Epidermal melanocyte (primary cell): ENCODE results near the gene MUC2.

ENCODE experiments used
- DNase-seq: peaks from one replicate; pipeline ENCODE4 v3.0.0; 2011; ENCODE audit warnings: low spot score; ENCODE audit not compliant: insufficient read length

MUC2 gene

DNA sequence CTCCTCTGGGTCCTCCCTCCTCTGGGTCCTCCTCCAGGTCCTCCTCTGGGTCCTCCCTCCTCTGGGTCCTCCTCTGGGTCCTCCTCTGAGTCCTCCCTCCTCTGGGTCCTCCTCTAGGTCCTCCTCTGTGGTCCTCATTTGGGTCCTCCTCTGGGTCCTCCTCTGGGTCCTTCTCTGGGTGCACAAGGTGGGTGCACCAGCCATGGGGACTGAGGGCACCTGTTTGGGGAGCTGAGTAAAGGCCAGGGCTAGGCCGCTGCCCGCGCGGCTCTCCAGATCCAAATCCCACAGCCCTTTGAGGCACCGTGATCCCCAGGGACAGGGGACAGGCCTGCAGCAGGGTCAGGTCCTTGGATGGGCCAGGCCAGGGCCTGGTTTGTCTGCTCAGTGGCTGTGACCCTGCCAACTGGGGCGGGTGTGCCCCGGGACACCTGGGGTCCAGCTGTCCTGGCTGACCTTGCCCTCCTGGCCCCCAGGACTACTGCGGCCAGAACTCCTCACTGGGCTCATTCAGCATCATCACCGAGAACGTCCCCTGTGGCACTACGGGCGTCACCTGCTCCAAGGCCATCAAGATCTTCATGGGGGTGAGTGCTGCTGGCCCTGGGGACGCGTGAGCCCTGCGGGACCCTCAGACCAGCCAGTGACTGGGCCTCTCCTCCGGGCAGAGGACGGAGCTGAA, 12.7 kb downstream of the MUC2 start:
- no peak for DNase-seq

DNA sequence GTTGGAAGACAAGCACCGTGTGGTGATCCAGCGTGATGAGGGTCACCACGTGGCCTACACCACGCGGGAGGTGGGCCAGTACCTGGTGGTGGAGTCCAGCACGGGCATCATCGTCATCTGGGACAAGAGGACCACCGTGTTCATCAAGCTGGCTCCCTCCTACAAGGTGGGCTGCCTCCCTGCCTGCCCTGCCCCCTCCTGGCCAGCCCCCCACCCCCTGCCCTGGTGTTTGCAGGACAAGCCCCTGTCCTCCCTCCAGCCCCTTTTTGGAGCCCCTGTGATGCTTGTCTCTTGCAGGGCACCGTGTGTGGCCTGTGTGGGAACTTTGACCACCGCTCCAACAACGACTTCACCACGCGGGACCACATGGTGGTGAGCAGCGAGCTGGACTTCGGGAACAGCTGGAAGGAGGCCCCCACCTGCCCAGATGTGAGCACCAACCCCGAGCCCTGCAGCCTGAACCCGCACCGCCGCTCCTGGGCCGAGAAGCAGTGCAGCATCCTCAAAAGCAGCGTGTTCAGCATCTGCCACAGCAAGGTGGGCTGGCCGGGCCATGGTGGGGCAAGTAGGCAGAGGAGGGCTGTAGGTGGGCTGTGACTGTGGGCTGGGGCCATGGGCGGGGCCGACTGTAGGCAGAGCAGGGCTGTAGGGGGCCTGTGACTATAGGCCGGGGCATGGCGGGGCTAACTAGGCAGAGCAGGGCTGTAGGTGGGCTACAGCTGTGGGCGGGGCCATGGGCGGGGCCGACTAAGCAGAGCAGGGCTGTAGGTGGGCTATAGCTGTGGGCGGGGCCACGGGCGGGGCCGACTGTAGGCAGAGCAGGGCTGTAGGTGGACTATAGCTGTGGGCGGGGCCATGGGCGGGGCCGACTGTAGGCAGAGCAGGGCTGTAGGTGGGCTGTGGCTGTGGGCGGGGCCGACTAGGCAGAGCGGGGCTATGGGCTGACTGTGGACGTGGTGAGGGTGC, 13.6 kb downstream of the MUC2 start:
- no peak for DNase-seq

DNA sequence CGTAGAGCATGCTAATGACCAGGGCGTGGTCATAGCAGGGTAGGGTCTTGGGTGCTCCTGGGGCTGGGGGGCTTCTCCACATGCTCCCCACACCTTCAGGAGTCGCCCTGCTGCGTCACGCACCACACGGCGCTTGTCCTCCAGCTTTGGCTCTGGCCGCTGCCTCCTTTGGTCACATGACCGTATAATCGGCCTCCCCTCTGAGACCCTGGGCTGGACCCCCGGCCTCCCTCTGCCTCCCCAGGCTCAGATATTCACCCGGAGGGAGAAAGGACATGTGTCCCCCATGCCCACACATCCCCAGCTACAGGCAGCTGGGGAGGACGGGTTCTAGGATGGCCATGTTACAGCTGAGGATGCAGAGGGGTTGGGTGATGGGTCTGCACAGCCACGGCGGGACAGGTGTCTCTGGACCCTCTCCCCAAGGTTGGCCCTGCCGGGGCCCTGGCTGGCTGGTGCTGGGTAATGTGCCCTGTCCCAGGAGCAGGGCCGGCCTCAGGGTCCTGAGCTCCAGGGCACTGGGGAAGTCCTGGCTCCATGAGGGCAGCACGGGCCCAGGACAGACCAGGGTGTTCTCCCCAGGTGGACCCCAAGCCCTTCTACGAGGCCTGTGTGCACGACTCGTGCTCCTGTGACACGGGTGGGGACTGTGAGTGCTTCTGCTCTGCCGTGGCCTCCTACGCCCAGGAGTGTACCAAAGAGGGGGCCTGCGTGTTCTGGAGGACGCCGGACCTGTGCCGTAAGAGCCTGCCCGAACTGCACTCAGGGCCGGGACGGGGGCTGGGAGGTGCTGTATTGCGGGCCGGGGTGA, 14.5 kb downstream of the MUC2 start:
- DNase-seq: no peak

DNA sequence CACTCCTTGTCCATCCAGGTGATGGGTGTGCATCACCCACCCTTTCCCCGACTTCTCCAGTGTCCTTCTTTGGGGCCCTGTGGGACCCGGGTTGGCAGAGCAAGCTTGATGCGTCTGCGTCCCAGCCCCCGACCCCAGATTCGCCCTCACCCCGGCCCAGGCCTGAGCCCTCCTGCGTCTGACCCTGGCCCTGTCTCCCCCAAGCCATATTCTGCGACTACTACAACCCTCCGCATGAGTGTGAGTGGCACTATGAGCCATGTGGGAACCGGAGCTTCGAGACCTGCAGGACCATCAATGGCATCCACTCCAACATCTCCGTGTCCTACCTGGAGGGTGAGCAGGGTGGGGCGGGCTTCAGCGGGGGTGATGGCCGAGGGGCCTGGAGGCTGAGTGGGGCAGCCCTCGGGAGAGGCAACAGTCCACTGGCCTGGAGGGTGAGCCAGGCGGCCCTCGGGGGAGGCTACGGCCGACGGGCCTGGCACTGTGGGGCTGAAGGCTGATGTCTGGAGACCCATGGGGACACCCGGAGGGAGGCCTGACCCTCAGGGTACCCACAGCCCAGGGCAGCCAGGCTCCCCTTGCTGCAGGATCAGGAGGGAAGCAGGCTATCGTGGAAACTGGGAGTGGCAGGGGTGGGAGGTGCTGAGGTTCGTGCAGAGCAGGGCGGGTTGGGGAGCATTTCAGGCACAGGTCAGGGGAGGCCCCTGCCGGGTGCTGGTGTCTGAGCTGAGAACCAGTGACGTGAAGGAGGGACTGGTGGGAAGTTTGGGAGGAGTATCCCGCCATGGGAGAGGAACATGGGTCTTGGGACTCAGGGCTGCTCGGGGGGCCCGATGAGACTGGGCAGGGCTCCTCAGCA, 15.3 kb downstream of the MUC2 start:
- no peak for DNase-seq

DNA sequence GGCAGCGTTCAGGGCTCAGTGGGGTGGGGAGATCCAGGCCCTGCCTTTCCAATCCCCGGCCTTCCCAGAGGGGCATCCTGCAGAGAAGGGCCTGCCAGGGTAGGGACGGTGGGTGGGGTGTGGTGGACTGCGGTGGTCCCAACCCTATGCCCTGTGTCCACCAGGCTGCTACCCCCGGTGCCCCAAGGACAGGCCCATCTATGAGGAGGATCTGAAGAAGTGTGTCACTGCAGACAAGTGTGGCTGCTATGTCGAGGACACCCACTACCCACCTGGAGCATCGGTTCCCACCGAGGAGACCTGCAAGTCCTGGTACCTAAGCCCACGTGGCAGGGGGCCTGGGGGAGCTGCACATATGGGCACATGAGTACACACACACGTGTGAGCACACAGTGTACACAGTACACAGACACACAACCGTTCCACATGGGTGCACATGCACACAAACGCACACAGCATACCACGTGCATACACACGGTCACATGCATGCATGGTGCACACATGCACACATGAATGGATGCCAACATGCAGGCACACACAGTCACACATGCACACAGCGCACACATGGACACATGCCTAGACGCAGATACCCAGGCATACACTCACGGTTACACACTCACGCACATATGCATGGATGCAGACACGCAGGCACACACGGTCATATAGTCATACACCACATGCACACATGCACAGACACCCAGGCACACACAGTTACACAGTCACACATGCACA, 16.1 kb downstream of the MUC2 start:
- no peak for DNase-seq

DNA sequence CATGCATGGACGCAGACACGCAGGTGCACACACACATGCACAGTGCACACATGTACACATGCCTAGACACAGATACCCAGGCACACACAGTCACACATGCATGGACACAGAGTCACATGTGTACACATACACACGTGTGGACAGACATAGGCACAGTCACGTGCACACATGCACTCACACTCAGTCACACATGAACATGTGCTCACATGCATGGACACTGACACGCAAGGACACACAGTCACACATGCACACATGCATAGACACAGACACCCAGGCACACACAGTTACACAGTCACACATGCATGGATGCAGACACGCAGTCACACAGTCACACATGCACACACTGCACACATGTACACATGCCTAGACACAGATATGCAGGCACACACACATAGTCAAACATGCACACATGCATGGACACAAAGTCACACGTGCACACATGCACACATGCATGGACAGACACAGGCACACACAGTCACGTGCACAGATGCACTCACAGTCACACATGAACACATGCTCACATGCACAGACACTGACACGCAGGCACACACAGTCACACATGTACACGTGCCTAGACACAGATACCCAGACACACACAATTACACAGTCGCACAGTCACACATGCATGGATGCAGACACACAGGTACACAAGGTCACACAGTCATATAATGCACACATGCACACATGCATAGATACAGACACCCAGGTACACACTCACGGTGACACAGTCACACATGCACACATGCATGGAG, 16.8 kb downstream of the MUC2 start:
- no peak for DNase-seq

DNA sequence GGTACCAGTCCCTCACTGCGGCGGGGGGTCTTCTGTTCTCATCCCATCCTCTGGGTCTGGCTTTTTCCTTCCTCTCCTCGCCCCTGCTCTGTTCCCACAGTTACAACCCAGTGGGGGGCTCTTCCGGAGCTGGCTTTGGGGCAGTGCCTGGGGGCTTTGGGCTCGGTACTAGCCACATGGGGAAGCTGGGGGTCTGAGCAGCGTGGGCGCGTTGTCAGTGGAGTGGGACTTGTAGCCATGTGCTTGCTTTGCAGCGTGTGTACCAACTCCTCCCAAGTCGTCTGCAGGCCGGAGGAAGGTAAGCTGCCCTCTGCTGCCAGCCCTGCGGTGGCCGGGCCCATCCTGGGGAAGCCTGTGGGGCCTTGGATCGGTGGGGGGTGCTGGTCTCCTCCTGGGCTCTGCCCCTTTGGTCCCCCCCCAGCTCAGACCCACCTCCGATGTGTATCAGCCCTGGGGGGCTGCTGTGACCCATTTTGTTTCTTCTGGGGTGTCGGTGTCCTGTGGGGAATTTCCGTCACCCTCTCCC, 17.5 kb downstream of the MUC2 start:
- no peak for DNase-seq

DNA sequence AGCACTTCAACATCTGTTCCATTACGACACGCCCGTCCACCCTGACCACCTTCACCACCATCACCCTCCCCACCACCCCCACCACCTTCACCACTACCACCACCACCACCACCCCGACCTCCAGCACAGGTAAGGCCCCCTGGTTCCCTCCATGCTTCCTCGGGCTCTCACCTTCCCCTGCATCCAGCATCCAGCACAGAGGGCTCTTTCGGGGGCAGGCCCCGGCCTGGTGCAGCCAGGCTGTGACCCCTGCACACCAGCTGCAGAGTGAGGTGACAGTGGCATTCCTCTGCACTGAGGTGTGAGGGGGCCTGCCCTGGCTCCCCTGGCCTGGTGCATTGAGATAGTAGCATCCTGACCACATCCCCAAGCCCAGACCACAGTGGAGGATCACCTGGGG, 18.2 kb downstream of the MUC2 start:
- no peak for DNase-seq

DNA sequence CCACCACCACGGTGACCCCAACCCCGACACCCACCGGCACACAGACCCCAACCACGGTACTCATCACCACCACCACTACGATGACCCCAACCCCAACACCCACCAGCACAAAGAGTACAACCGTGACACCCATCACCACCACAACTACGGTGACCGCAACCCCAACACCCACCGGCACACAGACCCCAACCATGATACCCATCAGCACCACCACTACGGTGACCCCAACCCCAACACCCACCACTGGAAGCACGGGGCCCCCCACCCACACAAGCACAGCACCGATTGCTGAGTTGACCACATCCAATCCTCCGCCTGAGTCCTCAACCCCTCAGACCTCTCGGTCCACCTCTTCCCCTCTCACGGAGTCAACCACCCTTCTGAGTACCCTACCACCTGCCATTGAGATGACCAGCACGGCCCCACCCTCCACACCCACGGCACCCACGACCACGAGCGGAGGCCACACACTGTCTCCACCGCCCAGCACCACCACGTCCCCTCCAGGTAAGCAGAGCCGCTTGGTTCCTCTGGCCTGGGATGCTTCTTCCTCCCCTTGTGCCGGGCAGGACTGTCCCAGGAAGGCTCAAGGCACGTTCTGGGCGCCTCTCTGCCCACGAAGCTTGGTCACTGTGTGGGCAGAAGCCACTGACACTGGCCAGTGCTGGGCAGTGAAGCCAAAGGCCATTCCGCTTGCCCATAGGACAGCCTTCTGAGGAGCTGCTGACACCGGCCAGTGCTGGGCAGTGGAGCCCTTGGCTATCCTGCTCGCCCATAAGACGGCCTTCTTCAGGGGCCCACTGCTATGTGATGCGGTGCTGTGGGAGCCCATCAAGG, 25.1 kb downstream of the MUC2 start:
- no peak for DNase-seq

DNA sequence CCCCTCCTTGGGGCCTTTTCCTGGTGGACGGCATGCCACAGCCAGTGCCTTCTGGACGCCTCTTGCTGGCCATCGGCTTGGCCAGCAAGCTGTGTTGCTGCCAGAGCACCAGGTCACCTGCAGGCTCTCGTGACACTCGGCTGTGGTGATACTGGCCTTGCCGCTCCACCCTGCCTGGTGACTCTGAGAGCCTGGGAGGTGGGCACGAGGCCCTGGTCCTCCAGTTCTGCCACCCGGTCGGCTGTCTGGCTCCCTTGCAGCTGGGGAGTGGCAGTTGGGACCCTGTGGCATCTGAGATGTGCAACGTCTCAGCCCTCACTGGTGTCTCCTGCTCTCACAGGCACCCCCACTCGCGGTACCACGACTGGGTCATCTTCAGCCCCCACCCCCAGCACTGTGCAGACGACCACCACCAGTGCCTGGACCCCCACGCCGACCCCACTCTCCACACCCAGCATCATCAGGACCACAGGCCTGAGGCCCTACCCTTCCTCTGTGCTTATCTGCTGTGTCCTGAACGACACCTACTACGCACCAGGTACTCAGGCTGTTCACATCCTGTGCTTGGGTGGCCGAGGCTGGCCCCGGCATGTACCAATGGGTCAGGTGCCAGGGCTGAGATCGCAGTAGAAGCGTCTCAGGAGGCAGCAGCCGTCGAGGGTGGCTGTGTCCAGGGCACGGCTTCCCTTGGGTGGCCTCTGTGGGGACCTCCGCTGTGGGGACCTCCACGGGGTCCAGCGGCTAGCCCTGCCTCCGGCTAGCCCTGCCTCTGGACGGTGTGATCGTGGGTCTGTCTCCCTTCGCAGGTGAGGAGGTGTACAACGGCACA, 26.0 kb downstream of the MUC2 start:
- no peak for DNase-seq

DNA sequence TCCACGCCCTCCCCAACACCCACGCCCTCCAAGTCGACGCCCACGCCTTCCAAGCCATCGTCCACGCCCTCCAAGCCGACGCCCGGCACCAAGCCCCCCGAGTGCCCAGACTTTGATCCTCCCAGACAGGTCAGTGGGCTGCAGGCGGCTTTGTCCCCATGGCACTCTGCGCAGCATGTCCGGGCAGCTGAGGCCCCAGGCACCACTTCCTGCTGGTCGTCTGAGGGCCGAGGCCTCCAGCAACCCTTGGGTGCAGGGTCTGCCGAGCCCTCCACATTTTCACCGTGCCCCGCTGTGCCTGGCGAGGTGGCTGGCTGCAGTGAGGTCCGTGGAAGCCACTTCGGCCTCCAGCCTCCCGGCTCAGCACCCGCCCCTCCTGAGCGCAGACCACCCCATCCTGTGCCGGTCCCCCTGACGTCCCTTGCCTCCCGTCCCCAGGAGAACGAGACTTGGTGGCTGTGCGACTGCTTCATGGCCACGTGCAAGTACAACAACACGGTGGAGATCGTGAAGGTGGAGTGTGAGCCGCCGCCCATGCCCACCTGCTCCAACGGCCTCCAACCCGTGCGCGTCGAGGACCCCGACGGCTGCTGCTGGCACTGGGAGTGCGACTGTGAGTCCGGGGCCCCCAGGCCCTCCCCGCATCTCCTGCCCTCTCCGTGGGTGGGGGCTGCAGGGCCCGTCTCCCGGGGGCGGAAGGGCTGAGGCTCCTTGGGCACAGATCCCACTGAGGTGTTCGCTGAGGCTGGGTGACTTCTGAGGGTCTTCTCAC, 26.8 kb downstream of the MUC2 start:
- DNase-seq: no peak

DNA sequence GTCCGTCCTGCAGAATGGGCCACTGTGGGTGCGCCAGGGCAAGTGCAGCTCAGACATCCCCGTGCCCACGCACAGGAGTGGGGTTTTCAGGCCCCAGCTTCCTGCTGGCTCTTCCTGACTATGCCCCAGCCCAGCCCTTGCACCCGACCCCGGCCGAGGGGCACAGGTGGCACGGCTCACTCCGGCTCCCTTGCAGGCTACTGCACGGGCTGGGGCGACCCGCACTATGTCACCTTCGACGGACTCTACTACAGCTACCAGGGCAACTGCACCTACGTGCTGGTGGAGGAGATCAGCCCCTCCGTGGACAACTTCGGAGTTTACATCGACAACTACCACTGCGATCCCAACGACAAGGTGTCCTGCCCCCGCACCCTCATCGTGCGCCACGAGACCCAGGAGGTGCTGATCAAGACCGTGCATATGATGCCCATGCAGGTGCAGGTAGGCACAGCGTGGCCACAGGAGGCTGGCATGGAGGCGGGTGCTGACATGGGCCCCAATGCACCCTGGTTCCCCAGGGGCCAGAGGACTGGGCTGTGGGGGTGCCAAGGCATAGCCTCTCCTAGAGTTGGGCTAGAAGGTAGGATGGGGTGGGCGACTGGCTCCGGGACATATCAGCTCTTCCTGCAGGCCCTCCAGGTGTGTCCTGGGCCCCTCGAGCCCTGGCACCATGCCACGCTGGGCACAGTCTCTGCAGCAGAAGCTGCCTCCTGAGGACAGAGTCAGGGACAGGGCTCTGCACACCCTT, 27.7 kb downstream of the MUC2 start:
- DNase-seq: no peak

DNA sequence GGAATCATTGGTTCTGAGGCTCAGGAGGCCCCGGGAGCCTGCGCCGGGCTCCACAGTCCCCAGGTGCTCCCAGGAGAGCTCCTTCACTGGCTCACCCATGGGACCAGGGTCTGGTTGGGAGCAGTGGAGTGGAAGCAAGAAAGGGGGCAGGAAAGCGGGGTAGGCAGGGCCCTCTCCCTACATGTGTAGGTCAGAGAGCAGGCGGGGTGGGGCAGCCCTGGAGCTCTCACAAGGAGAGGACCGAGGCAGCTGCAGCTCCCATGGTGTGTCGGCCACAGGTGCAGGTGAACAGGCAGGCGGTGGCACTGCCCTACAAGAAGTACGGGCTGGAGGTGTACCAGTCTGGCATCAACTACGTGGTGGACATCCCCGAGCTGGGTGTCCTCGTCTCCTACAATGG, 28.3 kb downstream of the MUC2 start:
- DNase-seq: no peak

DNA sequence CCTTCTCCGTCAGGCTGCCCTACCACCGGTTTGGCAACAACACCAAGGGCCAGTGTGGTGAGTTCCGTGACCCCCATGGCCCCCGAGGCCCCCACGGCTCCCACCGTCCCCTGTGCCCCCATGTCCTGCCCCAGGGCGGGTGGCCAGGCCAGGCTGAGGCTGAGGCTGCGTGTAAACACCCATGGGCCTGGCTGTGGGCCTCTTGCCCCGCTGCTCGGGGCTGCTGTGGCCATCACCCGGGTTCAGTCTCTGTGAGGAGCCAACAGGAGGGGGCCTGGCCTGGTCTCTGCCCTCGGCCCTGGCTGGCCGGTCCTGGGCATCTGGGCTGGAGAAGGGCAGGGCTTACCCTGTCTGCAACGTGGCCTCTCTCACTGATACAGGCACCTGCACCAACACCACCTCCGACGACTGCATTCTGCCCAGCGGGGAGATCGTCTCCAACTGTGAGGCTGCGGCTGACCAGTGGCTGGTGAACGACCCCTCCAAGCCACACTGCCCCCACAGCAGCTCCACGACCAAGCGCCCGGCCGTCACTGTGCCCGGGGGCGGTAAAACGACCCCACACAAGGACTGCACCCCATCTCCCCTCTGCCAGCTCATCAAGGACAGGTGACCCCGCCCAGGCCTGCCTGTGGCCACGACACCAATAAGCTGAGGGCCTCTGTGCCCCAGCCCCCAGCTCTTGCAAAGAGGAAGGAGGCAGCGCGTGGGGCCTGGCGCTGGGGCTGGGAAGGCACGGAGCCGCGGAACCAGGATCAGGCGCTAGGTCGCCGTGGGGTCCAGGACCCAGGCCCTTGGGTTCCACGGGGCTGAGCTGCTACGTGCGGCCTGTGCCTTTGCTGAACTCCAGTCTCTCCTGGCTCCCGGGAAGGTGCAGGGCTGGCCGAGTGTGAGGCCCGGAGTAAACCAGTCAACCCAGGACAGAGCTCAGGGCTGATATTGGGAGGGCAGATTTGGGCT, 29.0 kb downstream of the MUC2 start:
- no peak for DNase-seq
